Activated naive CD8-positive, alpha-beta T cell treated with anti-CD3 and anti-CD28 coated beads for 36 hours (primary cell): ENCODE measurements around the gene SEZ6. TPM values are rescaled to one million over a fixed set of nuclear protein-coding genes. Genes with fewer than 3 reads are reported as not detected.
A peak's percentile ranks its signal among the peaks of the same experiment; 100 is the strongest.

ENCODE experiments used
- DNase-seq: peaks from one replicate; pipeline ENCODE4 v3.0.0; 2021
- H3K27ac Mint-ChIP-seq: one replicate; pipeline ENCODE4 v1.8.0; 2022; ENCODE audit warnings: mild to moderate bottlenecking, moderate library complexity, mixed read lengths
- H3K27me3 Mint-ChIP-seq: one replicate; pipeline ENCODE4 v1.8.0; 2022; ENCODE audit warnings: mild to moderate bottlenecking, mixed read lengths
- H3K36me3 Mint-ChIP-seq: one replicate; pipeline ENCODE4 v1.8.0; 2021; ENCODE audit warnings: mild to moderate bottlenecking, mixed read lengths
- H3K4me1 Mint-ChIP-seq: one replicate; pipeline ENCODE4 v1.8.0; 2021; ENCODE audit warnings: mixed read lengths
- H3K4me3 Mint-ChIP-seq: one replicate; pipeline ENCODE4 v1.8.0; 2022; ENCODE audit warnings: mild to moderate bottlenecking, moderate library complexity, mixed read lengths
- H3K9me3 Mint-ChIP-seq: one replicate; pipeline ENCODE4 v1.8.0; 2022; ENCODE audit warnings: mixed read lengths
- total RNA-seq, 2 experiments: library from RNA; stranded (reverse); gene quantifications; one replicate each; pipeline ENCODE4 v1.2.3, GENCODE V29; 2021

SEZ6 gene
- total RNA-seq = not detected

- H3K9me3 Mint-ChIP-seq = no peaks in the 10 kb centered on the region
- peak; percentile 82 for DNase-seq
- no peak within 1 kb of the TSS for H3K27ac Mint-ChIP-seq
- no peaks in the 10 kb centered on the region for H3K36me3 Mint-ChIP-seq
- H3K27me3 Mint-ChIP-seq = peaks cover 49% of the 10 kb centered on the region
- H3K4me1 Mint-ChIP-seq = no peaks in the 10 kb centered on the region
- H3K4me3 Mint-ChIP-seq = no peak within 1 kb of the TSS
These were observed at the start of gene SEZ6 for GRCh38 chr17:29005936-29006511. Gene SEZ6 (minus strand): TSS chr17:29006033. CDS start chr17:29005869, 164 bp downstream.

- H3K27ac Mint-ChIP-seq = no peak overlapping the region
- H3K27me3 Mint-ChIP-seq = peaks cover 1% of the 10 kb centered on the region
- peaks cover 2% of the 10 kb centered on the region for H3K4me1 Mint-ChIP-seq
- no peak for DNase-seq
- no peak overlapping the region for H3K4me3 Mint-ChIP-seq
- no peaks in the 10 kb centered on the region for H3K9me3 Mint-ChIP-seq
- no peaks in the 10 kb centered on the region for H3K36me3 Mint-ChIP-seq
These were observed 49.0 kb upstream of the SEZ6 start for GRCh38 chr17:29054835-29055234.

GRCh38 chr17:29051731-29052130, 45.9 kb upstream of the SEZ6 start:
- Mint-ChIP-seq H3K27ac (no peak overlapping the region), H3K36me3 (no peaks in the 10 kb centered on the region), H3K9me3 (no peaks in the 10 kb centered on the region), H3K4me3 (no peak overlapping the region), H3K4me1 (peaks cover 6% of the 10 kb centered on the region), H3K27me3 (peaks cover 6% of the 10 kb centered on the region)
- no peak for DNase-seq

- H3K27ac Mint-ChIP-seq = no peak overlapping the region
- DNase-seq = no peak
- H3K36me3 Mint-ChIP-seq = no peaks in the 10 kb centered on the region
- peaks cover 8% of the 10 kb centered on the region for H3K4me1 Mint-ChIP-seq
- H3K27me3 Mint-ChIP-seq = peaks cover 10% of the 10 kb centered on the region
- H3K4me3 Mint-ChIP-seq = no peak overlapping the region
- no peaks in the 10 kb centered on the region for H3K9me3 Mint-ChIP-seq
These were observed 45.4 kb upstream of the SEZ6 start for GRCh38 chr17:29051194-29051593.

GRCh38 chr17:29050176-29050575, 44.3 kb upstream of the SEZ6 start:
- no peak for DNase-seq
- Mint-ChIP-seq H3K4me3 (no peak overlapping the region), H3K27me3 (peaks cover 10% of the 10 kb centered on the region), H3K9me3 (no peaks in the 10 kb centered on the region), H3K27ac (no peak overlapping the region), H3K36me3 (no peaks in the 10 kb centered on the region), H3K4me1 (peaks cover 8% of the 10 kb centered on the region)

- no peaks in the 10 kb centered on the region for H3K36me3 Mint-ChIP-seq
- peaks cover 10% of the 10 kb centered on the region for H3K27me3 Mint-ChIP-seq
- peaks cover 8% of the 10 kb centered on the region for H3K4me1 Mint-ChIP-seq
- no peak overlapping the region for H3K4me3 Mint-ChIP-seq
- no peaks in the 10 kb centered on the region for H3K9me3 Mint-ChIP-seq
- H3K27ac Mint-ChIP-seq = no peak overlapping the region
- DNase-seq = no peak
These were observed 43.8 kb upstream of the SEZ6 start for GRCh38 chr17:29049541-29050145.

GRCh38 chr17:29048440-29049368, 42.9 kb upstream of the SEZ6 start:
- no peak overlapping the region for H3K27ac Mint-ChIP-seq
- peaks cover 10% of the 10 kb centered on the region for H3K27me3 Mint-ChIP-seq
- peaks cover 8% of the 10 kb centered on the region for H3K4me1 Mint-ChIP-seq
- no peaks in the 10 kb centered on the region for H3K9me3 Mint-ChIP-seq
- H3K36me3 Mint-ChIP-seq = no peaks in the 10 kb centered on the region
- no peak overlapping the region for H3K4me3 Mint-ChIP-seq
- no peak for DNase-seq

GRCh38 chr17:29046473-29046839, 40.6 kb upstream of the SEZ6 start:
- H3K9me3 Mint-ChIP-seq = no peaks in the 10 kb centered on the region
- DNase-seq = no peak
- H3K4me3 Mint-ChIP-seq = no peak overlapping the region
- H3K4me1 Mint-ChIP-seq = peaks cover 17% of the 10 kb centered on the region
- peaks cover 10% of the 10 kb centered on the region for H3K27me3 Mint-ChIP-seq
- no peaks in the 10 kb centered on the region for H3K36me3 Mint-ChIP-seq
- H3K27ac Mint-ChIP-seq = no peak overlapping the region

- Mint-ChIP-seq H3K36me3 (no peaks in the 10 kb centered on the region), H3K27me3 (peaks cover 10% of the 10 kb centered on the region), H3K4me3 (no peak overlapping the region), H3K27ac (no peak overlapping the region), H3K4me1 (peaks cover 17% of the 10 kb centered on the region), H3K9me3 (no peaks in the 10 kb centered on the region)
- no peak for DNase-seq
These were observed 40.1 kb upstream of the SEZ6 start for GRCh38 chr17:29045734-29046472.

- no peaks in the 10 kb centered on the region for H3K9me3 Mint-ChIP-seq
- no peak for DNase-seq
- no peak overlapping the region for H3K4me3 Mint-ChIP-seq
- peaks cover 10% of the 10 kb centered on the region for H3K27me3 Mint-ChIP-seq
- no peak overlapping the region for H3K27ac Mint-ChIP-seq
- H3K4me1 Mint-ChIP-seq = peaks cover 17% of the 10 kb centered on the region
- H3K36me3 Mint-ChIP-seq = no peaks in the 10 kb centered on the region
These were observed 39.2 kb upstream of the SEZ6 start for GRCh38 chr17:29045026-29045425.

- Mint-ChIP-seq H3K4me1 (peaks cover 14% of the 10 kb centered on the region), H3K9me3 (no peaks in the 10 kb centered on the region), H3K36me3 (no peaks in the 10 kb centered on the region), H3K4me3 (no peak overlapping the region), H3K27ac (no peak overlapping the region), H3K27me3 (peaks cover 7% of the 10 kb centered on the region)
- DNase-seq = no peak
These were observed 37.8 kb upstream of the SEZ6 start for GRCh38 chr17:29043539-29044145.

GRCh38 chr17:29042679-29043538, 37.1 kb upstream of the SEZ6 start, which contains the start of gene PIPOX:
Gene PIPOX (plus strand): TSS chr17:29043141. CDS start chr17:29043226, 85 bp downstream.
- H3K4me1 Mint-ChIP-seq = peaks cover 10% of the 10 kb centered on the region
- no peaks in the 10 kb centered on the region for H3K9me3 Mint-ChIP-seq
- peak within 1 kb of the TSS; percentile 57 for H3K27ac Mint-ChIP-seq
- H3K27me3 Mint-ChIP-seq = peaks cover 7% of the 10 kb centered on the region
- DNase-seq = peak; percentile 32
- peak within 1 kb of the TSS; percentile 40 for H3K4me3 Mint-ChIP-seq
- H3K36me3 Mint-ChIP-seq = no peaks in the 10 kb centered on the region

GRCh38 chr17:29042026-29042678, 36.3 kb upstream of the SEZ6 start:
- H3K27me3 Mint-ChIP-seq = peaks cover 7% of the 10 kb centered on the region
- H3K4me1 Mint-ChIP-seq = peaks cover 10% of the 10 kb centered on the region
- H3K36me3 Mint-ChIP-seq = no peaks in the 10 kb centered on the region

More at GRCh38 chr17:29042026-29042678, 36.3 kb upstream of the SEZ6 start:
- H3K9me3 Mint-ChIP-seq = no peaks in the 10 kb centered on the region
- peak overlapping the region; percentile 40 for H3K4me3 Mint-ChIP-seq
- no peak for DNase-seq
- H3K27ac Mint-ChIP-seq = peak overlapping the region; percentile 57
